K562 (cell line): ENCODE data around the gene MOB1A.
"Not testable (repeated sequence)": the region's sequence is repeated elsewhere in the genome, so short reads cannot be mapped to it uniquely, and the experiment has no call there.

Experiments used
- BRD9 ChIP-seq: fragments of 450-650 bp; IDR thresholded peaks from 2 replicates; pipeline ENCODE4 v1.6.1; 2018; ENCODE audit warnings: low read depth; ENCODE audit not compliant: partially characterized antibody
- C11orf30 ChIP-seq: fragments of 450-650 bp; IDR thresholded peaks from 2 replicates; pipeline ENCODE4 v1.6.1; 2016; ENCODE audit warnings: low read depth, mild to moderate bottlenecking
- CBFB ChIP-seq: sonication (generic); formaldehyde crosslinking; IDR thresholded peaks from 2 replicates; pipeline ENCODE4 v1.4.0; 2020; ENCODE audit warnings: mild to moderate bottlenecking, missing genetic modification reagents
- CTCF ChIP-seq, 3 experiments: IDR thresholded peaks in 2 of 3; conservative IDR thresholded peaks in 1 of 3; 2 replicates each; pipeline ENCODE4 v1.5.1; 2011 to 2012; ENCODE audit warnings: low read length in 3 of 3, mild to moderate bottlenecking in 3 of 3, control low read depth in 2 of 3, improper control_type of control experiment in 1 of 3, inconsistent platforms in 1 of 3, low read depth in 1 of 3, mixed read lengths in 1 of 3, moderate library complexity in 1 of 3; ENCODE audit not compliant: insufficient read depth in 2 of 3
- ESRRA ChIP-seq: fragments of 450-650 bp; IDR thresholded peaks from 2 replicates; pipeline ENCODE4 v1.6.1; 2014; ENCODE audit warnings: low read depth, mild to moderate bottlenecking, moderate library complexity, borderline replicate concordance
- EZH2 ChIP-seq: IDR thresholded peaks from 2 replicates; pipeline ENCODE4 v1.6.1; 2012; ENCODE audit warnings: low read depth, mild to moderate bottlenecking, inconsistent platforms, low read length, borderline replicate concordance
- FOXM1 ChIP-seq, 2 experiments: fragments of 450-650 bp in 1 of 2; sonication (generic) in 1 of 2; formaldehyde crosslinking in 1 of 2; IDR thresholded peaks; 2 replicates each; pipeline versions ENCODE4 v1.6.1 to v1.9.0; 2017 to 2022; ENCODE audit warnings: low read depth in 2 of 2, mild to moderate bottlenecking in 2 of 2, missing genetic modification reagents in 1 of 2, moderate library complexity in 1 of 2
- HDAC2 ChIP-seq: fragments of 450-650 bp; IDR thresholded peaks from 2 replicates; pipeline ENCODE4 v1.6.1; 2016; ENCODE audit warnings: mild to moderate bottlenecking
- NRF1 ChIP-seq, 2 experiments: fragments of 450-650 bp; IDR thresholded peaks in 1 of 2; conservative IDR thresholded peaks in 1 of 2; 2 replicates each; pipeline ENCODE4 v1.6.1; 2014; ENCODE audit warnings: mild to moderate bottlenecking in 2 of 2
- PCBP2 ChIP-seq: fragments of 200-400 bp; formaldehyde crosslinking; IDR thresholded peaks from 2 replicates; pipeline ENCODE4 v1.6.1; 2018; ENCODE audit warnings: low read length, low read depth, mild to moderate bottlenecking, moderate library complexity; ENCODE audit not compliant: poor library complexity, severe bottlenecking
- SREBF2 ChIP-seq: sonication (generic); formaldehyde crosslinking; IDR thresholded peaks from 2 replicates; pipeline ENCODE4 v1.4.0; 2020; ENCODE audit warnings: mild to moderate bottlenecking, missing genetic modification reagents
- ZNF12 ChIP-seq: sonication (generic); formaldehyde crosslinking; IDR thresholded peaks from 2 replicates; pipeline ENCODE4 v1.4.0; 2020; ENCODE audit warnings: mild to moderate bottlenecking, missing genetic modification reagents
- ZNF134 ChIP-seq: fragments of 250-450 bp; sonication (Bioruptor Pico); conservative IDR thresholded peaks from 2 replicates; pipeline ENCODE4 v1.4.0; 2020
- TF ChIP-seq, protein P1 (sequence below), 2 experiments: fragments of 450-650 bp in 1 of 2; sonication (generic) in 1 of 2; formaldehyde crosslinking in 1 of 2; IDR thresholded peaks in 1 of 2; conservative IDR thresholded peaks in 1 of 2; 2 replicates each; pipeline versions ENCODE4 v1.6.1 to v1.8.1; 2016 to 2023; ENCODE audit warnings: mild to moderate bottlenecking in 2 of 2, moderate library complexity in 2 of 2, inconsistent platforms in 1 of 2, missing genetic modification reagents in 1 of 2

DNA sequence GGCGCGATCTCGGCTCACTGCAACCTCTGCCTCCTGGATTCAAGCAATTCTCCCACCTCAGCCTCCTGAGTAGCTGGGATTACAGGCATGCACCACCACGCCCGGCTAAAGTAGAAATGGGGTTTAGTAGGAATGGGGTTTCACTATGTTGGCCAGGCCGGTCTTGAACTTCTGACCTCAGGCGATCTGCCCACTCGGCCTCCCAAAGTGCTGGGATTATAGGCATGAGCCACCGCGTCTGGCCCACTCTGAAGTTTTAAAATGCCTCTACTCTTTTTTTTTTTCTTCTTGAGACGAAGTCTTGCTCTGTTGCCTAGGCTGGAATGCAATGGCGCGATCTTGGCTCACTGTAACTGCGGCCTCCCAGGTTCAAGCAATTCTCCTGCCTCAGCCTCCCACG is 8.0 kb upstream of the MOB1A start:
- not testable (repeated sequence) for TF ChIP-seq CTCF (IDR thresholded peaks at IDR 0.05 in 2 of 3, conservative IDR thresholded peaks at IDR 0.05 in 1 of 3; ENCODE audit: insufficient read depth in 2 of 3, low read depth in 1 of 3, low read length in 3 of 3); CBFB (CRISPR knock-in tag); C11orf30; ZNF12 (CRISPR knock-in tag); PCBP2; HDAC2; EZH2; FOXM1 (IDR thresholded peaks at IDR 0.05; ENCODE audit: low read depth); FOXM1 (CRISPR knock-in tag; IDR thresholded peaks at IDR 0.05; ENCODE audit: low read depth); BRD9; SREBF2 (CRISPR knock-in tag); NRF1 (conservative IDR thresholded peaks at IDR 0.05 in 1 of 2, IDR thresholded peaks at IDR 0.05 in 1 of 2); ESRRA; ZNF134 (CRISPR knock-in tag)
- TF ChIP-seq, protein P1, sequence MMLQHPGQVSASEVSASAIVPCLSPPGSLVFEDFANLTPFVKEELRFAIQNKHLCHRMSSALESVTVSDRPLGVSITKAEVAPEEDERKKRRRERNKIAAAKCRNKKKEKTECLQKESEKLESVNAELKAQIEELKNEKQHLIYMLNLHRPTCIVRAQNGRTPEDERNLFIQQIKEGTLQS (IDR thresholded peaks at IDR 0.05) = not testable (repeated sequence)
- TF ChIP-seq, protein P1 (CRISPR knock-in tag; conservative IDR thresholded peaks at IDR 0.05) = not testable (repeated sequence)
